ENCODE measurements around the gene CST8.

GRCh38 chr20:23459461-23460150, 31.3 kb upstream of the CST8 start:
- TF ChIP-seq, protein P1, sequence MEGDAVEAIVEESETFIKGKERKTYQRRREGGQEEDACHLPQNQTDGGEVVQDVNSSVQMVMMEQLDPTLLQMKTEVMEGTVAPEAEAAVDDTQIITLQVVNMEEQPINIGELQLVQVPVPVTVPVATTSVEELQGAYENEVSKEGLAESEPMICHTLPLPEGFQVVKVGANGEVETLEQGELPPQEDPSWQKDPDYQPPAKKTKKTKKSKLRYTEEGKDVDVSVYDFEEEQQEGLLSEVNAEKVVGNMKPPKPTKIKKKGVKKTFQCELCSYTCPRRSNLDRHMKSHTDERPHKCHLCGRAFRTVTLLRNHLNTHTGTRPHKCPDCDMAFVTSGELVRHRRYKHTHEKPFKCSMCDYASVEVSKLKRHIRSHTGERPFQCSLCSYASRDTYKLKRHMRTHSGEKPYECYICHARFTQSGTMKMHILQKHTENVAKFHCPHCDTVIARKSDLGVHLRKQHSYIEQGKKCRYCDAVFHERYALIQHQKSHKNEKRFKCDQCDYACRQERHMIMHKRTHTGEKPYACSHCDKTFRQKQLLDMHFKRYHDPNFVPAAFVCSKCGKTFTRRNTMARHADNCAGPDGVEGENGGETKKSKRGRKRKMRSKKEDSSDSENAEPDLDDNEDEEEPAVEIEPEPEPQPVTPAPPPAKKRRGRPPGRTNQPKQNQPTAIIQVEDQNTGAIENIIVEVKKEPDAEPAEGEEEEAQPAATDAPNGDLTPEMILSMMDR (IDR thresholded peaks at IDR 0.05) = no peak
- TF ChIP-seq POLR2A (IDR thresholded peaks at IDR 0.05) (no peak), EP300 (IDR thresholded peaks at IDR 0.05) (no peak)
